ENCODE results near the gene SIRT7. TPM values are rescaled to one million over a fixed set of nuclear protein-coding genes. Genes with fewer than 3 reads are reported as not detected.

SIRT7 gene
- total and polyA plus RNA-seq, 4 donors = 14.7 to 43.4 (median 32.9) TPM

GRCh38 chr17:81866440-81867169 lies 51.4 kb downstream of the SIRT7 start:
- peaks cover 0 to 28% (median 11%) of the 10 kb centered on the region in 5 donors for H3K4me1 ChIP-seq (ENCODE audit: control insufficient read depth in 5 of 5, insufficient read depth in 5 of 5, low read length in 5 of 5)
- TF ChIP-seq, protein P1, sequence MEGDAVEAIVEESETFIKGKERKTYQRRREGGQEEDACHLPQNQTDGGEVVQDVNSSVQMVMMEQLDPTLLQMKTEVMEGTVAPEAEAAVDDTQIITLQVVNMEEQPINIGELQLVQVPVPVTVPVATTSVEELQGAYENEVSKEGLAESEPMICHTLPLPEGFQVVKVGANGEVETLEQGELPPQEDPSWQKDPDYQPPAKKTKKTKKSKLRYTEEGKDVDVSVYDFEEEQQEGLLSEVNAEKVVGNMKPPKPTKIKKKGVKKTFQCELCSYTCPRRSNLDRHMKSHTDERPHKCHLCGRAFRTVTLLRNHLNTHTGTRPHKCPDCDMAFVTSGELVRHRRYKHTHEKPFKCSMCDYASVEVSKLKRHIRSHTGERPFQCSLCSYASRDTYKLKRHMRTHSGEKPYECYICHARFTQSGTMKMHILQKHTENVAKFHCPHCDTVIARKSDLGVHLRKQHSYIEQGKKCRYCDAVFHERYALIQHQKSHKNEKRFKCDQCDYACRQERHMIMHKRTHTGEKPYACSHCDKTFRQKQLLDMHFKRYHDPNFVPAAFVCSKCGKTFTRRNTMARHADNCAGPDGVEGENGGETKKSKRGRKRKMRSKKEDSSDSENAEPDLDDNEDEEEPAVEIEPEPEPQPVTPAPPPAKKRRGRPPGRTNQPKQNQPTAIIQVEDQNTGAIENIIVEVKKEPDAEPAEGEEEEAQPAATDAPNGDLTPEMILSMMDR (IDR thresholded peaks at IDR 0.05; ENCODE audit: control extremely low read depth, extremely low read depth) = no peak
- no peak for ATAC-seq (ENCODE audit: insufficient read depth, low FRiP score)
- no peak for DNase-seq
- no peak overlapping the region for H3K4me3 ChIP-seq
- H3K9me3 ChIP-seq (ENCODE audit: control insufficient read depth in 4 of 4, insufficient read depth in 3 of 4, low read length in 3 of 4) = no peaks in the 10 kb centered on the region
- H3K36me3 ChIP-seq (ENCODE audit: control insufficient read depth in 4 of 4, insufficient read depth in 4 of 4, low read length in 4 of 4) = peaks cover 0 to 28% (median 20%) of the 10 kb centered on the region in 4 donors
- 66 to 77% methylated on average over 18 of the region's 18 CpGs for WGBS, 2 donors
- H3K27ac ChIP-seq (ENCODE audit: low read depth in 1 of 2, low read length in 1 of 2) = peak overlapping the region in 1 of 2 donors; percentile 14
- H3K9ac ChIP-seq (ENCODE audit: insufficient read depth in 1 of 2, low read length in 2 of 2) = no peak overlapping the region
- no peaks in the 10 kb centered on the region for H3K27me3 ChIP-seq (ENCODE audit: control insufficient read depth in 3 of 3, insufficient read depth in 3 of 3, low read length in 2 of 3)

DNA sequence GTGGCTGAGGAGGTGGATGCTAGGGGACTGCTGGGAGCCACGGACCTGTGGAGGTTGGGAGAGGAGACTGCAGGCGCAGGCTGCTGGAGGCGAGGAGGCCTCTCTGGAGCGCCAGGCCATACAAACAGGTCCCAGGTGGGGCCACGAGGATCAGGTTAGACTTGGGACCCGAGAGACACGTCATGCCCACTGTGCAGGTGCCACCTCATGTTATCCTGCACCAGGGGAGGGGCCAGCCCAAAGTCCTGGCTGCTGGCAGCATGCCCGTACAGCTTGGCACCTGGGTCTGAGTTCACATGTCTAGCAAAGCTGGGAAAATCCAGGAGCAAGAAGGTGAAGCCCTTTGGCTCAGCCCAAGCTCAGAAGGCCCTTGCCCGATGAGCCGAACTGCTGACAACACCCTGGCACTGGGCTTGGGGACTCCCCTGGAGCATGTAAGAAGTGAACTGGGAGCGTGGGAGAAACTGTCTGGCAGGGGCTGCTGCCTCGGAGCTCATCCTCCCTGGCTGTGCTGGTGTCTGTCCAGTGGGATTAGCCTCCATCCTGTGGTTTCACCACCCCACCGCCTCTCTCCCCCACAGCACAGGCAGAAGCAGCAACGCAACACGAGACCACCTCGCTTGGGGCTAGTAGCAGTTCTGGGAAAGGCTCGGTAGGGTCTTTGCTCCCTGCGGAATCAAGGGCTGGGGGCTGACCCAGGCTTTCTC lies 52.1 kb downstream of the SIRT7 start:
- Histone ChIP-seq H3K9ac (ENCODE audit: insufficient read depth in 1 of 2, low read length in 2 of 2) (no peak overlapping the region), H3K36me3 (ENCODE audit: control insufficient read depth in 4 of 4, insufficient read depth in 4 of 4, low read length in 4 of 4) (peaks cover 0 to 28% (median 20%) of the 10 kb centered on the region in 4 donors), H3K27ac (ENCODE audit: low read depth in 1 of 2, low read length in 1 of 2) (peak overlapping the region in 1 of 2 donors; percentile 15), H3K4me1 (ENCODE audit: control insufficient read depth in 5 of 5, insufficient read depth in 5 of 5, low read length in 5 of 5) (peaks cover 0 to 29% (median 11%) of the 10 kb centered on the region in 5 donors), H3K4me3 (no peak overlapping the region), H3K9me3 (ENCODE audit: control insufficient read depth in 4 of 4, insufficient read depth in 3 of 4, low read length in 3 of 4) (no peaks in the 10 kb centered on the region), H3K27me3 (ENCODE audit: control insufficient read depth in 3 of 3, insufficient read depth in 3 of 3, low read length in 2 of 3) (no peaks in the 10 kb centered on the region)
- 78% methylated on average over 18 of the region's 18 CpGs for WGBS, 2 donors
- DNase-seq = peak in 1 of 3 donors; percentile 10
- ATAC-seq (ENCODE audit: insufficient read depth, low FRiP score) = no peak
- TF ChIP-seq, protein P1 (IDR thresholded peaks at IDR 0.05; ENCODE audit: control extremely low read depth, extremely low read depth) = no peak

GRCh38 chr17:81865358-81865732 lies 52.6 kb downstream of the SIRT7 start:
- H3K36me3 ChIP-seq (ENCODE audit: control insufficient read depth in 4 of 4, insufficient read depth in 4 of 4, low read length in 4 of 4) = peaks cover 0 to 28% (median 20%) of the 10 kb centered on the region in 4 donors

More at GRCh38 chr17:81865358-81865732, 52.6 kb downstream of the SIRT7 start:
- Histone ChIP-seq H3K9ac (ENCODE audit: insufficient read depth in 1 of 2, low read length in 2 of 2) (no peak overlapping the region), H3K27ac (ENCODE audit: low read depth in 1 of 2, low read length in 1 of 2) (no peak overlapping the region), H3K4me3 (no peak overlapping the region), H3K9me3 (ENCODE audit: control insufficient read depth in 4 of 4, insufficient read depth in 3 of 4, low read length in 3 of 4) (no peaks in the 10 kb centered on the region), H3K4me1 (ENCODE audit: control insufficient read depth in 5 of 5, insufficient read depth in 5 of 5, low read length in 5 of 5) (peaks cover 0 to 29% (median 11%) of the 10 kb centered on the region in 5 donors), H3K27me3 (ENCODE audit: control insufficient read depth in 3 of 3, insufficient read depth in 3 of 3, low read length in 2 of 3) (no peaks in the 10 kb centered on the region)
- no peak for ATAC-seq (ENCODE audit: insufficient read depth, low FRiP score)
- 96 to 97% methylated on average over 8 of the region's 8 CpGs for WGBS, 2 donors
- DNase-seq = no peak
- TF ChIP-seq, protein P1 (IDR thresholded peaks at IDR 0.05; ENCODE audit: control extremely low read depth, extremely low read depth) = no peak

Measured in lung (tissue), 12 donors.